HG03097 (cell line): ENCODE data around the gene SPPL2B.

Source experiments
- ATAC-seq: cut with Tn5 transposase; IDR thresholded peaks from one replicate; pipeline ENCODE4 v1.9.1; 2021; ENCODE audit not compliant: unreplicated experiment, low FRiP score

Gene SPPL2B

DNA sequence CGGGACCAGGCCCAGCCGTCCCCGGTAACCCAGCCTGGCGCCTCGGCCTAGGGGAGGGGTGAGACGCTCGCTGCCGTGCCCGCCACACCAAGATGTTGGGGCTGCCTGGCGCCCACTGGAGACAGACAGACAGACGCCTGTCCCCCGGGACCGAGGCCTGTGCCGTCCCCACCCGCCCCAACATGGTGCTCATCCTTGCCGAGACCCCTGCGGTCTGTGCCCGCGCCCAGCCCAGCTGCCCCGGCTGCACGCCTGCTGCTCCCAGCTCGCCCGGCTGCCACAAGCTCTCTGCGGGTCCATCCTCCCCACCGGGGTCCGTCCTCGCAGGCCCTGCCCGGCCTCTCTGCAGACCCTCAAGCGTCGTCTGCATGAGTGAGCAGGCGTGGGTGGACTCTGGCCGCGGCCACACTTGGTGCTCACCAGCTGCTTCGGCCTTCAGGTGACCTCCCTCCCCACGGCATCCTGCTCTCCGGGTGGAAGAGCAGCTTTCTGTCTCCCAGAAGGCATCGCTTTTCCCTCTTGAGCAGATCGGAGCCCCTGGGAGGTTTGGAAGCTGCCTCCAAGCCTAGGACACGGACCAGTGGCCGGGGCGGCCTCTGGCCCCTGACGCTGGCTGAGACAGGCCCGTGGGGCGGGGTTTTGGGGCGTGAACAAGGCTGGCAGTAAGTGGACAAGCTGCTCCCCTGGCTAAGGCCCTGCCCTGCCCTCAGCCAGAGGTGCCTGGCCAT, 24.8 kb downstream of the SPPL2B start:
- no peak for ATAC-seq

DNA sequence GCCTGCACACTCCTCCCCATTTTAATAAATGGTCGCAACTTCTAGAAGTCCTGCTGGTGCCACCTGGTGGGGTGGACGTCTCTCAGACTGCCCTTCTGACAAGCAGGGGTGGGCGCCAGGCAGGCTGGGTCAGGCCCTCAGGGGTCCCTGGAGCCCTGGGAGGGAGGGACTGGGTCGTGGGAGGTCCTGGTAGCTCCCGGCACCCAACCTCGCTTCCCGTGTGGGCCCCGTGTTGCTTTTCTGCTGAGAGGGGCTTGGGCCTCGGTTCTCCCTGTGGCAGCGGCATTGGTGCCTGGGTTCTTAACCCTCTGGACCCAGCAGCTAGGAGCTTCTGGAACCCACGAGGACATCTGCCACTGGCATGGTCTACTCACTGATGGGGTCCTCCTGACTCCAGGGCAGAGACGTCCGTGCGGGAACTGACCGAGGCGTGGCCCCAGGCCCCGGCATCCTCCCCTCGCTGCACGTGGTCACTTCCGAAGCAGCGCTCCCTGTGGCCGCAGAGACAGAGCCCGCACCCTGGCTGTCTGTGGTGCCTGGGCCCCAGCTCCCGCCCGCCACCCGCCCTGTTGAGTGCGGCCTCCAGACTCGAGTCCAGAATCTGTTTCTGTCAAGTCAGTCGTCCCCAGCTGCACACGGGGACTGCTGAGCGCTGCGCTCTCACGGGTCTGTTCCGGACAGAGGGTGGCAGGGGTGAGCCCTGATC, 25.6 kb downstream of the SPPL2B start:
- no peak for ATAC-seq

DNA sequence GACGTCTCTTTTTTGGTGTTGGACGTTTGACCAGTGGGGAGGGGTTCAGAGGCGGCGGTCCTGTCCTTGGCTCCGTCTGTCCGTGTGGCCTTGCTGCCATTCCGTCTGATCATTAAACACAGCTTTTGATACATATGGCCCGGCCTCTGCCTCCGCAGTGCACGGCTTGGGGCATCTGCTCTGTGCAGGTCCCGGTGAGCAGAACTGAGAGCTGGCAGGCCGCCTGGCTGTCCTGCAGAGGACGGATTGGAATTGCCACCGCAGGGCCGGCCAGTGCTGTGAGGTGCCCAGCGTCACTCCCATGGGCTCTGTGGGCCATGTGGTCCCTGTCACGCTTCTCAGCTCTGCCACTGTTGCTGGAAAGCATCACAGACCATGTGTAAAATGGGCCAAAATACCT, 26.2 kb downstream of the SPPL2B start:
- ATAC-seq = no peak

DNA sequence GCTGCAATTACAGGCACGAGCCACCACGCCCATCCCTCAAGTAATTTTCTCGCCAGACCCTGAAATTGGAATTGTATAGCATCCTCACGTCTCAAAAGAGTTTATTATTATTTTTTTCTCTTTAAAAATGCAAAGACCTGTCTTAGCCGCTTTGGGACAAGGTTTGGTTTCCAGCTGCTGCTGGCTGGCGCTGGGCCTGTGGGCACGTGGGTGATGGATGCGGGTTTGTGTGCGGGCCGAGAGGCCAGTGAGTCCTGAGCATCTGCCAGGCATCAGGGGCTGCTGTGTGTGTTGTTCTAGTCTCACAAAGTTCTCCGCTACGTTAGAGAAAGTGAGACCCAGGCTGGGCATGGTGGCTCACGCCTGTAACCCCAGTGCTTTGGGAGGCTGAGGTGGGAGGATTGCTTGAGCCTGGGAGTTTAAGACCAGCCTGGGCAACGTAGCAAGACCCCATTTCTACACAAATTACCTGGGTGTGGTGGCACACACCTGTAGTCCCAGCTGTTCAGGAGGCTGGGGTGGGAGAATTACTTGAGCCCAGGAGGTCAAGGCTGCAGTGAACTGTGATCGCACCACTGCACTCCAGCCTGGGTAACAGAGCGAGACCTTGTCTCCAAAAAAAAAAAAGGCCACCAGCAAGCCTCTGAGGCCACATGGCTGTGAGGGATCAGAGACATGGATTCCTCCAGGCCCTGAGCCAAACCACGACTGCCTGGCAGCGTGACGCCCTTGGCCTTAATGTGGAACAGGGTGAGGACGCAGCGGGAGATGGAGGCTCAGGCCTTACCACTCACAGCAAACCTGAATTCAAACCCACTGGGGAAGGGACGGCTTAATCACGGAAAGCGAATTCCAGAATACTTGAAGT, 26.9 kb downstream of the SPPL2B start:
- ATAC-seq = no peak

DNA sequence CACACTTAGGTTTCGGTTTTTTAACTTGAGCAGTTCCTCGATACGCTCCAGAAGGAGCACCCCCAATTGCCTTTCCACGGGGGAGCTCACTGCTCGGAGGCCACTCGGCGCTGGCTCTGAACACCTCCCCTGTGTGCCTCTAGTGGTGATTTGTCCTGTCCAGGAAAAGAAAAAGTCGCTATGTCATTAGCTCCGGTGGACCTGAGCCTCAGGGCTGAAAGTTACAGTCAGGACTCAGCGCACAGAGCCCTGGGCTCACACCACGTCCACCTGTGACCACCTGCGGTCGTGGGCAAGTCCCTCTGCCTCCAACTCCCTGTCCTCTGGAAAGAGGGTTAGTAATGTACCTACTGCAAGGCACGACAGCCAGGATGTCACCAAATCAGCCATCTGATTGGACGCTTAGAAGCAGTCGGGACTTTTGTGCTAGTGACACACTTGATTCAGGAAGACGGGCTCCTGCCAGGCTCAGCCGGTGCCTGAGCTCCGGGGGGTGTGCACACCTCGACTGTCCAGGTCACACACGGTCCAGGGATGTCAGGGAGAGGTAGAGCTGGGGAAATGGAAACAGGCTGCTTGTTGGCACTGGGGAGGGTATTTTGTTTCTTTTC, 27.7 kb downstream of the SPPL2B start:
- ATAC-seq = no peak

DNA sequence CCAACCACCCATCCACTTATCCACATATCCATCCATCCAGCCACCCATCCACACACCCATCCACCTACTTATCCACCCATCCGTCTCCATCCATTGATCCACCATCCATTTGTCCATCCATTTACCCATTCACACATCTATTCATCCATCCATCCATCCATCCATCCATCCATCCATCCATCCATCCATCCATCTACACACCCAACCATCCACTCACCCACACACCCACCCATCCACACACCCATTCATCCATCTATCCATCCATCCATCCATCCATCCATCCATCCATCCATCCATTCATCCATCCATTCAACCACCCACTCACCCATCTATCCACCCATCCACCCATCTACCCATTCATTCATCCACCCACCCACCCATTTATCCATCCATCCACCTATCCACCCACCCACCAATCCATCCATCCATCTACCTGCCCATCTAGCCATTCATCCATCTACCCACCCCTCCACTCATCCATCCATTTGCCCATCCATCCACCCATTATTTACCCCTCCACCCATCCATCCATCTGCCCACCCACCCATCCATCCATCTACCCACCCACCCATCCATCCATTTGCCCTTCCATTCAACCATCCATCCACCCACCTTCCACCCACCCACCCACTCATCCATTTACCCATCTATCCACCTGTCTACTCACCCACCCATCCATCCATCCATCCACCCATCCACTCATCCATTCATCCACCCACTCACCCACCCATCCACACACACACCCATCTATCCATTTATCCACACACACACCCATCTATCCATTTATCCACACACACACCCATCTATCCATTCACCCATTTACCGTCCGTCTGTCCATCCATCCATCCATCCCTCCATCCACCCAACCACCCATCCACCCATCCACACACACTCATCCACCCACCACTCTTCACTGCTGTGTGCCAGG, 29.1 kb downstream of the SPPL2B start:
- no peak for ATAC-seq

DNA sequence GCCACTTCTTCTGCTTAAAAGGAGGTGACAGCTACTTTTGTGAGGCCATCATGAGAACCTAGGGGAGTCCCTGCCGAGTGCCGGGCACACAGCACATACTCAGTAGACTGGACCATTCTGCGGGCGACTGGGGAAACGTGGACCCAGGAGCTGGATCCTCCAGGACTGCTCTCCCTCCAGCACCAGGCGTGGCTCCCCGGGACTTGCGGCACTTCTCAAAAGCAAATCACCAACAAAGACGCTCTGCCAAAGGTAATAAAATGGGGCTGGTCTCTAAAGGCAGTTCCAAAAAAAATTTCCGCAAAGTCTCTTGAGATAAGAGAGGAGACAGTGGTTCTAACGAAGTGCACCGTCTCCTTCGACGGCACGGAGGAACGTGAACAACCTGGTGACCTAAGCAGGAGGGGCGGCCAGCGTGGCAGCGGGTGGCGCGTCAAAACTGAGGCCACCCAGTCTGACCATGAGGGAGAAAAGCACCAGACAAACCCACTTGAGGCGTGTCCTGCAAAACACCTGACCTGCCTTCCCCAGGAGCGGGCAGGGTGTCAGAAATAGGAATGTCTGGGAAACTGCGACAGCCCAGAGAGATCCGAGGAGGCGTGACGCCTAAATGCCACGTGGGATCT, 30.2 kb downstream of the SPPL2B start:
- no peak for ATAC-seq

DNA sequence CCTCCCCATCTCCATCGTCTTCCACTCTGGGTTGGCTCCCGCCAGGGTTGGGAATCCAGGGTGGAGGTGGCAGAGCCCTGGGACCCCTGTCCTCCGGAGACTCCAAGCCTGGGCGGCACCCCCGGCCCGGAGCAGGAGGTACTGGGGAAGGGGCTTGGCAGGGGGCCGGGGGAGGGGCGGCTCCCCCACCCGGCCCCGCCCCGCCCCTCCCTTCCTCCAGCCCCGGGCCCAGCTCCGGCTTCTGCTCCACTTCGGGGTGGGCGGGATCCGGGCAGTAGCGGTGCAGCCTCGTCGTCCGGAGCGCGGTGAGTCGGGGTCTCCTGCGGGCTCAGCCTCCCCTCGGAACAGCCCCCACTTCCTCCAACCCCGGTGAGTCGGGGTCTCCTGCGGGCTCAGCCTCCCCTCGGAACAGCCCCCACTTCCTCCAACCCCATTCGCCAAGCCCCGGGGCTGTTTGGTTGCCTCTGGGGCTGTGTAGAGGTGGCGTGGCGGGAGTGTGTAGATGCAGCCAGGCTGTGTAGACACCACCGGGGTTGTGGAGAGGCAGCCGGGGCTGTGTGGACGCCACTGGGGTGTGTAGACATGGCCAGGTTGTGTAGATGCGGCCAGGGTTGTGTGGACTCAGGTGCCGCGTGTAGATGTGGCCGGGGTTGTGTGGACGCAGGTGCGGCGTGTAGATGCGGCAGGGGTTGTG, 31.7 kb downstream of the SPPL2B start, which contains the start of gene TMPRSS9:
TSS of gene TMPRSS9 (plus strand) at position 274 of the 694 bp plus-strand sequence. CDS start 29,521 bp downstream, outside the sequence.
- no peak for ATAC-seq

DNA sequence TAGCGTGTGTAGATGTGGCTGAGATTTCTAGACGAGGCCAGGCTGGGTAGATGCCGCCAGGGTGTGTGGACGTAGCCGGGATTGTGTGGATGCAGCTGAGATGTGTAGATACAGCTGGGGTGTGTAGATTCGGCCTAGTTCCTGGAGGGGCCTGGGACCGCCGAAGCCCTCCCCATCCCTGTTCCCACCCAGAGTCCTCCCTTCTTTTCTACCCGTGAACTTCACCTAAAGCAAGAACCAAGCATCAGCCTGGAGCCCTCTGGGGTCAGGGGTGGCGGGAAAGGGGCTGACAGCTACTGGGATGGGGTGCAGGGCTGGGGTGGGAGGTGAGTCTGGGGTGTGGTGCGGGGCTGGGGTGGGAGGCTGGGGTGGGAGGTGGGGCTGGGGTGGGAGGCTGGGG, 32.3 kb downstream of the SPPL2B start:
- ATAC-seq = no peak

DNA sequence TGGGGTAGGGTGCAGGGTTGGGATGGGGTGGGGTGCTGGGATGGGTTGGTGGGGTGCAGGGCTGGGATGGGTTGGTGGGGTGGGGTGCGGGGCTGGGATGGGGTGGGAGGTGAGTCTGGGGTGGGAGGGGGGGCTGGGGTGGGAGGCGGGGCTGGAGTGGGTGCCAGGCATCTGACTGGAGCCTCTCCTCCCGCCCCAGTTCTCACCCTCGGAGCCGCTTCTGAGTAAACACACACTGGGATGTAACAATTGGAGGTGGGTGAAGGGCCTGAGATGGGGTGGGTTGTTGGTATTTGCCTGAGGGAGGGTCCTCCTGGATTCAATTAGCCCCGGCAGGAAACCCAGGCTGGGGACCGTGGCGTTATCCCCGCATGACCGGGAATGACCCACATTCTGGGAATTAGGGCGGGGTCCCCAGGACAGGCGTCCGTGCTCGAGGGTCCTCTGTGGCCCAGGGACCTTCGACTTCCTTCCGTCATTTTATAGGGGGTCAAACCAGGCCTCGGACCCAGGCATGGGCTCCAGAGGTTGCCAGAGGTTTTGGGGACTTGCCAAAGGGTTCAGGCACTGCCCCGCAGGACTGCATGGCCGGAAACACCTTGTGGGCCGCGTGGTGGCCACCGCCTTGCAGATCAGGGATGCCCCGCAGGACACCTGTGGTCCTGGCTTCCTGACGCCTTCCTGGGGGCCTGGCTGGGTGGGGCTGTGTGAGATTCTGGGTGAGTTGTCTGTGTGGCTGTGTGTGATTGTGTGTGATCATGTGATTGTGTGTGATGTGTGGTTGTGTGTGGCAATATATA, 33.0 kb downstream of the SPPL2B start:
- ATAC-seq = no peak

DNA sequence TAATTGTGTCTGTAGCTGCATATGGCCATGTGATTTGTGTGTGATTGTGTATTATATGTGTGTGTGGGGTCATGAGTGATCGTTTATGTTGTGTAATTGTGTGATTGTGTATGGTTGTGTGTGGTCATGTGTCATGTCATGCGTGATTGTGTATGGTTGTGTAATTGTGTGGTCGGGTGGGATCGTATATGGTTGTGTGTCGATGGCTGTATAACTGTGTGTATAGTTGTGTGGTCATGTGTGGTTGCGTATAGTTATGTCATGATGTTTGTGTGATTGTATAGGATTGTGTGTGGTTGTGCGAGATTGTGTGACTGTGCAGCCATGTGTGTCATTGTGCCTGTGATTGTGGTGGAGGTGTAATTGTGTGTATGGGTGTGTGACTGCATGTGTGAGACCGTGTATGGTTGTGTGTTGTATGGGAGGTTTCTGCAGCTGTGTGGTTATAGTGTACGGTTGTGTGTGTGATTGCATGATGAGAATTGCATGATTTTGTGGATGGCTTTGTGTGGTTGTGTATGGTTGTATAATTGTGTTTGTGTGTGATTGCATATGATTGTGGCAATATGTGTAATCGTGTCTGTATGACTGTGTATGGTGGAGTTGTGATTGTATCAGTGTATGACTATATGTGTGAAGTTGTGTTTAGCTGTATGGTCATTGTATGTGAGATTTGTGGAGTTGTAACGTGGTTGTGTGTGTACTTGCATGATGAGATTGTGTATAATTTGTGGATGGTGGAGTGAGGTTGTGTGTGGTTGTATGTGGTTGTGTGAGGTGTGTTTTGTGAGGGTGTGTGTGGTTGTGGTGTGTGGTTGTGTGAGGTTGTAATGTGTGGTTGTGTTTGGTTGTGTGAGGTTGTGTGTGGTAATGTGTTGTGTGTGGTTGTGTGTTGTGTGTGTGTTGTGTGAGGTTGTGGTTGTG, 33.8 kb downstream of the SPPL2B start:
- ATAC-seq = no peak

DNA sequence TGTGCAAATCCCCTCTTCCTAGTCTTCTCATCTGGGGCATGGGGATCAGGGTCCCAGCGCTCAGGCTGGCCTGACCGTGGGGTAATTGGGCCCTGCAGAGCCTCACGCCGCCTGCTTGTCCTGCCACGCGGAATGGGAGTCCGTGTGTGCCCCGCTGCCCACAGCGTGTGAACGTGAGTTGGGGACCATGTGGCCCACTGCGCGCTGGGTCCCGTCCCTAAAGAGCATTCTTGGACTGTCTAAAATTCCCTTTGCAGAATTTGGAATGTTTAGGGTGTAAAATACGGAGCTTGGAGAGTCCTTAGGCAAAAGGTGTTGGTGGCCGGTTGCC, 34.5 kb downstream of the SPPL2B start:
- ATAC-seq = no peak

DNA sequence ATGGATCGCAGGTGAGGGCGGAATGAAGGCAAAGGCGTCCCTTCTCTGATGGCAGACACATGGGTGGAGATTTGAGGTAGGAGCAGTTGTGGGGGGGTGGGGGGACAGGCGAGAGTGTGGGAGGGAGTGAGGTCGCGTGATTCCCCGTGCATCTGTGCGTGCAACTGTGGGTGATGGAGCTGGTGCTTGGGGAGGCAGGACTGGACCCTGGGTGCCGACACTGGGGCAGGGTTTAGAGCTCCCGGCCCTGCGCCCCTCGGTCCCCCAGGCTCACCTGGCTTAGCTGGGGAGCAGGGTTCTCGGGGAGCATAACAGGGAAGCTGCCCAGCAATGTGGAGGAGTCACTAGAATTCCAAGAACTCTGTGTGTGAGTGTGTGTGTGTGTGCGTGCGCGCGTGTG, 34.9 kb downstream of the SPPL2B start:
- ATAC-seq = no peak

DNA sequence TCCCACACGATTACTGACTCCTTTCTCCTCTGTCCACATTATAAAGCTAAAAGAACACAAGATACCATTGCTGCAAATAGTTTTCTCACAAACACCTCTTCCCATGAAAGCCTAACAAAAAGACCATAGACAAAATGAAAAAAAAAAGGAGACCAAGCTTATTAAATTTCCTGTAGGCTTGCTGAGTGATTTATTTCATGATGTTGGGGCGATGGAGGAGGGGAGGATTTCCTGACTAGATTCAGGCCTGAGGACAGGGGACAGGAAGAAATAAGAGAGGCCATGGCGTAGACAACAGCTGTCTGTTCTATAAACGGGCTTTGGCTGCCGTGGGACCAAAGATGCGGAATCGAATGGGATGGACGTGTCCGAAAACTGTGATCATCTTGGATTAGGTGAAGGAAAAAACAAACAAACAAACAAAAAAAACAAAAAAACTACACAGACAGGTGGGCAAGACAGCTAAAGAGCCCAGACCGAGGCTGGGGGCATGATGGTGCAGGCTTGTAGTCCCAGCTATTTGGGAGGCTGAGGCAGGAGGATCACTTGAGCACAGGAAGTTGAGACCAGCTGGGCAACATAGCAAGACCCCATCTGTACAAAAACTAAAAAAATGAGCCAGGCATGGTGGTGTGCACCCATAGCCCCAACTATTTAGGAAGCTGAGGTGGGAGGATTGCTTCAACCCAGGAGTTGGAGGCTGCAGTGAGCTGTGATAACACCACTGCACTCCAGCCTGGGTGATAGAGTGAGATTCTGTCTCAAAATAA, 36.9 kb downstream of the SPPL2B start:
- no peak for ATAC-seq

DNA sequence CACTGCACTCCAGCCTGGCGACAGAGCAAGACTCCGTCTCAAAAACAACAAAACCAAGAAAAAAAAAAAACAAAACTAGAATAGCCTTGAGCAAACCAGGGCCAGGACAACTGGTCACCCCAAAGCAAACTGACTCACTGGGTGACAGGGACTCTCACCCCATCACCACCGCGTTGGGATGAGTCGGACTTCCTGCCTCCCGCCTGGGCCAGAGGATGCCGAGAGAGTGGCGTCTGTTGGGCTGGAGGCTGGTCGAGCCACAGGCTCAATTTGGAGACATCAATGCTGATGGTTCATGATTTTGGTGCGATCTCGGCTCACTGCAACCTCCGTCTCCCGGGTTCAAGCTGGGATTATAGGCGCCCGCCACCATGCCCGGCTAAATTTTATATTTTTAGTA, 43.2 kb downstream of the SPPL2B start:
- no peak for ATAC-seq

DNA sequence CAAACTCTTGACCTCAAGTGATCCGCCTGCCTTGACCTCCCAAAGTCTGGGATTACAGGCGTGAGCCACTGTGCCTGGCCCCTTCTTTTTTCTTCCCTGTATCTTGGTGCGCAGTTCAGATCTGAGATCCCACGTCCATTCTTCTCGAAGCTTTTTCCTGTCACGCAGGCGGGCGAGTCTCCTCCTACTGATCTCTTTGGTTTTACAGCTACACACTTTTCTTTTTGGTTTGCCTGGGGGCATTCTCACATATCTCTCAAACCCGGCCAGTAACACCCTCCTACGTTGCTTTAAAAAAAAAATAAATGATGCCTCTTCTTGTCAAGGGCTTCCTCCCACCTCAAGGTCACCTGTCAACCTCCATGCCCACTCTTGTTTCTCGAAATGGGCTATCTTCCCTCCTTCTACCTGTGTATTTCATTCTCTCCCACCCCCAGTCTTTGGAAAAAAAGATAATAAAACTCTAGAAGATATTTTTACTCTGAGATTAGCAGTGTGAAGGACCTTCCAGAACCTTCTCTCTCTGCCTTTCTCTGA, 43.7 kb downstream of the SPPL2B start:
- ATAC-seq = no peak
